Mucosa of descending colon (tissue), 3 donors: Measurements from ENCODE around the gene HEPN1. TPM values are rescaled to one million over a fixed set of nuclear protein-coding genes. Genes with fewer than 3 reads are reported as not detected.

Experiments
- ATAC-seq: fragments of 200-7000 bp; cut with Tn5 transposase; one replicate; pipeline ENCODE4 v1.9.1; 2020; ENCODE audit warnings: mild to moderate bottlenecking, moderate library complexity
- DNase-seq, 3 donors: peaks; one replicate each; pipeline ENCODE4 v3.0.0-alpha.2; 2020
- H3K36me3 ChIP-seq: fragments of 200-600 bp; one replicate; pipeline ENCODE4 v1.8.0; 2021; ENCODE audit warnings: low read depth, mild to moderate bottlenecking
- H3K4me1 ChIP-seq: fragments of 200-600 bp; one replicate; pipeline ENCODE4 v1.8.0; 2021; ENCODE audit warnings: low read depth, mild to moderate bottlenecking
- H3K4me3 ChIP-seq: fragments of 200-600 bp; one replicate; pipeline ENCODE4 v1.8.0; 2021; ENCODE audit warnings: mild to moderate bottlenecking
- H3K9me3 ChIP-seq: fragments of 200-600 bp; one replicate; pipeline ENCODE4 v1.8.0; 2021; ENCODE audit warnings: mild to moderate bottlenecking
- intact Hi-C, 2 donors: fragments of 100-400 bp; cut with DNase I in 1 of 2; cut with micrococcal nuclease in 1 of 2; formaldehyde crosslinking; loops; one replicate each; pipeline versions ENCODE4 v1.11.0 to v1.11.1; 2022; cut with DNase I, micrococcal nuclease
- long read RNA-seq, 2 donors: library from polyadenylated mRNA; unstranded; transcript quantifications; one replicate each; pipeline ENCODE4 v2.0.0, GENCODE V29; 2019 to 2021
- total RNA-seq, 3 donors: library from RNA; stranded (reverse); fragmentation: NEBNext Ultra II Directional in 2 of 3; extraction: Animal tissue kit (Norgen Biotek cat#: 25700) in 2 of 3; gene quantifications; one replicate each; pipeline versions ENCODE4 v1.2.1 to v1.2.4, GENCODE V29; 2021 to 2023
- TF ChIP-seq, protein P1 (sequence below): fragments of 200-600 bp; IDR thresholded peaks from one replicate; pipeline ENCODE4 v1.8.0; 2022; ENCODE audit warnings: antibody characterized with exemption, mild to moderate bottlenecking
- donor health status: DM: no; HTN: no; CAD: no; lungs with moderate emphysema.
- donor health status: DM: no; HTN: no; CAD: no.
- donor health status: DM: no; HTN: yes; CAD: no.

HEPN1 gene
- not detected for total RNA-seq
- long read RNA-seq, donor 1, partial matches to known transcripts: 0 of 1 reads
- long read RNA-seq, donor 1, other reads (novel, unspliced or antisense): 0 of 1 reads
- long read RNA-seq, donor 2: 0 reads

- Histone ChIP-seq H3K9me3 (no peaks in the 10 kb centered on the region), H3K4me1 (no peaks in the 10 kb centered on the region), H3K4me3 (no peak within 1 kb of the TSS), H3K36me3 (no peaks in the 10 kb centered on the region)
- ATAC-seq (no peak), DNase-seq (no peak)
- TF ChIP-seq, protein P1, sequence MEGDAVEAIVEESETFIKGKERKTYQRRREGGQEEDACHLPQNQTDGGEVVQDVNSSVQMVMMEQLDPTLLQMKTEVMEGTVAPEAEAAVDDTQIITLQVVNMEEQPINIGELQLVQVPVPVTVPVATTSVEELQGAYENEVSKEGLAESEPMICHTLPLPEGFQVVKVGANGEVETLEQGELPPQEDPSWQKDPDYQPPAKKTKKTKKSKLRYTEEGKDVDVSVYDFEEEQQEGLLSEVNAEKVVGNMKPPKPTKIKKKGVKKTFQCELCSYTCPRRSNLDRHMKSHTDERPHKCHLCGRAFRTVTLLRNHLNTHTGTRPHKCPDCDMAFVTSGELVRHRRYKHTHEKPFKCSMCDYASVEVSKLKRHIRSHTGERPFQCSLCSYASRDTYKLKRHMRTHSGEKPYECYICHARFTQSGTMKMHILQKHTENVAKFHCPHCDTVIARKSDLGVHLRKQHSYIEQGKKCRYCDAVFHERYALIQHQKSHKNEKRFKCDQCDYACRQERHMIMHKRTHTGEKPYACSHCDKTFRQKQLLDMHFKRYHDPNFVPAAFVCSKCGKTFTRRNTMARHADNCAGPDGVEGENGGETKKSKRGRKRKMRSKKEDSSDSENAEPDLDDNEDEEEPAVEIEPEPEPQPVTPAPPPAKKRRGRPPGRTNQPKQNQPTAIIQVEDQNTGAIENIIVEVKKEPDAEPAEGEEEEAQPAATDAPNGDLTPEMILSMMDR: no peak
- intact Hi-C loops: no loop called here
These were observed at the start of gene HEPN1 for GRCh38 chr11:124918950-124919349. Gene HEPN1 (plus strand): TSS chr11:124919250.

GRCh38 chr11:124869331-124869730 lies 49.7 kb upstream of the HEPN1 start:
- intact Hi-C loops: no loop called here
- TF ChIP-seq, protein P1: no peak

DNA sequence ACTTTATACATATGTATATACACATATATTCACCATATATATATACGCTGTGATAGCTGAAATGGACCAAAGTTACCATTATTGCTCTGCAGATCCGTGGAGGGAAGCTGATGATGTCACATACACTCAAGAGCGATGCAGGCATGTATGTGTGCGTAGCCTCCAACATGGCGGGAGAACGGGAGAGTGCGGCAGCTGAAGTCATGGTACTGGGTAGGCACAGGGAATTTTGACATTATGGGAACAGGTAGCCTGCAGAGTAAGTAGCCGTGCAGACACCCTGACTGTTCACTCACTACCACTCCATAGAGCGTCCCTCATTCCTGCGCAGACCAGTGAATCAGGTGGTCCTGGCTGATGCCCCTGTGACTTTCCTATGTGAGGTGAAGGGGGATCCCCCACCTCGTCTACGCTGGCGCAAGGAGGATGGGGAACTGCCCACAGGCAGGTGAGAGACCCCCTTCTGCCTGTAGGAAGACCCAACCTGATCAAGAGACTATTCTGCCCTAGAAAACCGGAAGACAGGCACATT lies 49.1 kb upstream of the HEPN1 start:
- no peak overlapping the region for H3K4me3 ChIP-seq
- intact Hi-C loops: no loop called here
- H3K4me1 ChIP-seq: peaks cover 11% of the 10 kb centered on the region
- DNase-seq (no peak), ATAC-seq (no peak)
- no peaks in the 10 kb centered on the region for H3K36me3 ChIP-seq
- no peaks in the 10 kb centered on the region for H3K9me3 ChIP-seq
- TF ChIP-seq, protein P1: no peak

More at GRCh38 chr11:124869331-124869730, 49.7 kb upstream of the HEPN1 start:
- no peaks in the 10 kb centered on the region for H3K36me3 ChIP-seq
- H3K4me3 ChIP-seq: no peak overlapping the region
- peaks cover 12% of the 10 kb centered on the region for H3K4me1 ChIP-seq
- H3K9me3 ChIP-seq: no peaks in the 10 kb centered on the region
- no peak for DNase-seq
- ATAC-seq: no peak

GRCh38 chr11:124870430-124870829 lies 48.6 kb upstream of the HEPN1 start:
- DNase-seq (no peak), ATAC-seq (no peak)
- TF ChIP-seq, protein P1: no peak
- Histone ChIP-seq H3K4me3 (no peak overlapping the region), H3K36me3 (no peaks in the 10 kb centered on the region), H3K4me1 (peaks cover 6% of the 10 kb centered on the region), H3K9me3 (no peaks in the 10 kb centered on the region)
- intact Hi-C loops: no loop called here

DNA sequence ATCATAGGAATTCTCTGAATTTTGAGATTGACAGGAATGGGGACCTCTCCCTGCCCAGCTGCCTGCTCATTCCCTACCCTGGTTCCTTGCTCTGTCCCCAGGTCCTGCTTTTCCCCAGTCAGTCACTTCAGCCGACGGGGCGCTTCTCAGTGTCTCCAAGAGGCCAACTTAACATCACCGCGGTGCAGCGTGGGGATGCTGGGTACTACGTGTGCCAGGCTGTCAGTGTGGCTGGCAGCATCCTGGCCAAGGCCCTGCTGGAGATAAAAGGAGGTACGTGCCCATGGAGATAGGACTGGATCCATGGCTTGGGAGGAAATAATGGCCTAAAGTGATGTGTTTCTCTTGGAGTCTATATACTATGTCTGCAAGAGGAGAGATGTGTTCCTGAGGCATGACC lies 46.8 kb upstream of the HEPN1 start:
- intact Hi-C loops: no loop called here
- no peak overlapping the region for H3K4me3 ChIP-seq
- H3K36me3 ChIP-seq: no peaks in the 10 kb centered on the region
- no peaks in the 10 kb centered on the region for H3K9me3 ChIP-seq
- DNase-seq (no peak), ATAC-seq (no peak)
- TF ChIP-seq, protein P1: no peak
- H3K4me1 ChIP-seq: peaks cover 3% of the 10 kb centered on the region

- ATAC-seq: no peak
These were observed 46.3 kb upstream of the HEPN1 start for GRCh38 chr11:124872741-124873140.

More at GRCh38 chr11:124872741-124873140, 46.3 kb upstream of the HEPN1 start:
- peaks cover 3% of the 10 kb centered on the region for H3K4me1 ChIP-seq
- intact Hi-C loops: no loop called here
- H3K4me3 ChIP-seq: no peak overlapping the region
- no peaks in the 10 kb centered on the region for H3K36me3 ChIP-seq
- no peaks in the 10 kb centered on the region for H3K9me3 ChIP-seq
- DNase-seq: no peak
- TF ChIP-seq, protein P1: no peak
